Measurements from ENCODE around the gene CFAP299.
"Not testable (repeated sequence)": the region's sequence is repeated elsewhere in the genome, so short reads cannot be mapped to it uniquely, and the experiment has no call there.

Gene CFAP299

DNA sequence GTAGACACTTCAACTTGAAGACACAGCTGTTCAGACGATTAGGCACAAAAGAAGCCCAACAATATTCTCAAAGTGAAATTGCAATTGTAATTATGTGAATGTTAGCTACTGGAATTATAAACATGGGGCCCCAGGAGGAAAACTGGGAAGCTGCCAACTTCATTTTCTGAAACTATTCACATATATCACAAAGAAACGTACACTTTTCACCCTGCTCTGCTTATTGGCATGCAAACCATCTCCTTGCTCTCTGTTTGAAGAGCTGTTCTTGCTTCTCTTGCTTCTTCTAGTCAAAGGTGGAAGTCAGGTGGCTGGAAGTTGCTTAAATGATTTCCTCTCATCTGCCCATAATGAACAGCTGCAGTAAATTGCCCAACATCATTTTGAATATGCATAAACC, 320.1 kb downstream of the CFAP299 start:
- Histone ChIP-seq H3K4me3 (ENCODE audit: low read length, poor library complexity, severe bottlenecking) (no peak overlapping the region), H3K4me2 (ENCODE audit: low read depth, low read length, poor library complexity, severe bottlenecking) (no peak overlapping the region), H3K9ac (ENCODE audit: low read depth, low read length, poor library complexity, severe bottlenecking) (no peak overlapping the region), H3K9me3 (ENCODE audit: insufficient read depth, low read depth, low read length) (no peaks in the 10 kb centered on the region), H3K27me3 (ENCODE audit: insufficient read depth, low read length, poor library complexity, severe bottlenecking) (no peaks in the 10 kb centered on the region), H4K20me1 (ENCODE audit: insufficient read depth, low read length, poor library complexity, severe bottlenecking) (no peaks in the 10 kb centered on the region), H3K36me3 (ENCODE audit: insufficient read depth, low read length) (no peaks in the 10 kb centered on the region), H2AFZ (ENCODE audit: low read length) (no peak overlapping the region), H3K9me2 (replicated peaks; ENCODE audit: low read depth, low read length) (no peaks in the 10 kb centered on the region), H3K4me1 (ENCODE audit: insufficient read depth, low read length, poor library complexity, severe bottlenecking) (peaks cover 15% of the 10 kb centered on the region), H3K79me2 (ENCODE audit: insufficient read depth, low read length) (no peaks in the 10 kb centered on the region), H3F3A (ENCODE audit: low read depth) (no peaks in the 10 kb centered on the region)
- no peak for TF ChIP-seq EZH2phosphoT487 (IDR thresholded peaks at IDR 0.05; ENCODE audit: borderline replicate concordance)
- TF ChIP-seq, protein P1, sequence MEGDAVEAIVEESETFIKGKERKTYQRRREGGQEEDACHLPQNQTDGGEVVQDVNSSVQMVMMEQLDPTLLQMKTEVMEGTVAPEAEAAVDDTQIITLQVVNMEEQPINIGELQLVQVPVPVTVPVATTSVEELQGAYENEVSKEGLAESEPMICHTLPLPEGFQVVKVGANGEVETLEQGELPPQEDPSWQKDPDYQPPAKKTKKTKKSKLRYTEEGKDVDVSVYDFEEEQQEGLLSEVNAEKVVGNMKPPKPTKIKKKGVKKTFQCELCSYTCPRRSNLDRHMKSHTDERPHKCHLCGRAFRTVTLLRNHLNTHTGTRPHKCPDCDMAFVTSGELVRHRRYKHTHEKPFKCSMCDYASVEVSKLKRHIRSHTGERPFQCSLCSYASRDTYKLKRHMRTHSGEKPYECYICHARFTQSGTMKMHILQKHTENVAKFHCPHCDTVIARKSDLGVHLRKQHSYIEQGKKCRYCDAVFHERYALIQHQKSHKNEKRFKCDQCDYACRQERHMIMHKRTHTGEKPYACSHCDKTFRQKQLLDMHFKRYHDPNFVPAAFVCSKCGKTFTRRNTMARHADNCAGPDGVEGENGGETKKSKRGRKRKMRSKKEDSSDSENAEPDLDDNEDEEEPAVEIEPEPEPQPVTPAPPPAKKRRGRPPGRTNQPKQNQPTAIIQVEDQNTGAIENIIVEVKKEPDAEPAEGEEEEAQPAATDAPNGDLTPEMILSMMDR (conservative IDR thresholded peaks at IDR 0.05; ENCODE audit: low read length) = no peak

DNA sequence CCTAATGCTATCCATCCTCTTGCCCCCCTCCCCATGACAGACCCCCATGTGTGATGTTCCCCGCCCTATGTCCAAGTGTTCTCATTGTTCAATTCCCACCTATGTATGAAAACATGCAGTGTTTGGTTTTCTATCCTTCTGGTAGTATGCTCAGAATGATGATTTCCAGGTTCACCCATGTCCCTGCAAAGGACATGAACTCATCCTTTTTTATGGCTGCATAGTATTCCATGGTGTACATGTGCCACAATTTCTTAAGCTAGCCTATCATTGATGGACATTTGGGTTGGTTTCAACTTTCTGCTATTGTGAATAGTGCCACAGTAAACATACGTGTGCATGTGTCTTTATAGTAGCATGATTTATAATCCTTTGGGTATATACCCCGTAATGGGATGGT, 334.6 kb downstream of the CFAP299 start:
- not testable (repeated sequence) for H3K79me2 ChIP-seq (ENCODE audit: insufficient read depth, low read length); H3K9me2 ChIP-seq (replicated peaks; ENCODE audit: low read depth, low read length); H3K36me3 ChIP-seq (ENCODE audit: insufficient read depth, low read length); H3K4me3 ChIP-seq (ENCODE audit: low read length, poor library complexity, severe bottlenecking); H2AFZ ChIP-seq (ENCODE audit: low read length); H4K20me1 ChIP-seq (ENCODE audit: insufficient read depth, low read length, poor library complexity, severe bottlenecking); H3F3A ChIP-seq (ENCODE audit: low read depth); H3K9ac ChIP-seq (ENCODE audit: low read depth, low read length, poor library complexity, severe bottlenecking); H3K9me3 ChIP-seq (ENCODE audit: insufficient read depth, low read depth, low read length); H3K27me3 ChIP-seq (ENCODE audit: insufficient read depth, low read length, poor library complexity, severe bottlenecking); H3K4me2 ChIP-seq (ENCODE audit: low read depth, low read length, poor library complexity, severe bottlenecking); H3K4me1 ChIP-seq (ENCODE audit: insufficient read depth, low read length, poor library complexity, severe bottlenecking)

DNA sequence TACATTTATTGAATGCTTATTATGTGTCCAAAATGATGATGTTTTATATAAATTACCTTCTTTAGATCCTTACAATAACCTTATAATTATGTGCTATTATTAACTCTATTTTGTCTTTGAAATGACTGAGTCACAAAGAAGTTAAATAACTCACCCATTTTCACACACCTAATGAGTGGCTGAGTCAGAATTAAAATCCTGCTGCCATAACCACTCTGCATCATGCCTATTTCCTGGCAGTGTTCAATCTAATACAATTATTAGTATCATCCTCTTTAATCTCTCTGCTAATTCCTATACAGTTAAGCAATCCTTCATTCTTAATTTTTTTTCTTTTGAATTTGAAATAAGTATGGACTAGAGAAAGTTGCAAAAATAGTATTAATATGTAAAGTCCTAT, 342.9 kb downstream of the CFAP299 start:
- peaks cover 15% of the 10 kb centered on the region for H3K4me1 ChIP-seq (ENCODE audit: insufficient read depth, low read length, poor library complexity, severe bottlenecking)
- H3K4me3 ChIP-seq (ENCODE audit: low read length, poor library complexity, severe bottlenecking) = peak overlapping the region; percentile 36
- peak overlapping the region; percentile 49 for H3K4me2 ChIP-seq (ENCODE audit: low read depth, low read length, poor library complexity, severe bottlenecking)
- H3K36me3 ChIP-seq (ENCODE audit: insufficient read depth, low read length) = no peaks in the 10 kb centered on the region
- no peaks in the 10 kb centered on the region for H3F3A ChIP-seq (ENCODE audit: low read depth)
- TF ChIP-seq EZH2phosphoT487 (IDR thresholded peaks at IDR 0.05; ENCODE audit: borderline replicate concordance) = no peak
- TF ChIP-seq, protein P1 (conservative IDR thresholded peaks at IDR 0.05; ENCODE audit: low read length) = no peak
- no peaks in the 10 kb centered on the region for H3K9me3 ChIP-seq (ENCODE audit: insufficient read depth, low read depth, low read length)
- peak overlapping the region; percentile 76 for H2AFZ ChIP-seq (ENCODE audit: low read length)
- no peak overlapping the region for H3K9ac ChIP-seq (ENCODE audit: low read depth, low read length, poor library complexity, severe bottlenecking)
- H3K79me2 ChIP-seq (ENCODE audit: insufficient read depth, low read length) = no peaks in the 10 kb centered on the region
- H3K9me2 ChIP-seq (replicated peaks; ENCODE audit: low read depth, low read length) = no peaks in the 10 kb centered on the region
- no peaks in the 10 kb centered on the region for H3K27me3 ChIP-seq (ENCODE audit: insufficient read depth, low read length, poor library complexity, severe bottlenecking)
- no peaks in the 10 kb centered on the region for H4K20me1 ChIP-seq (ENCODE audit: insufficient read depth, low read length, poor library complexity, severe bottlenecking)

DNA sequence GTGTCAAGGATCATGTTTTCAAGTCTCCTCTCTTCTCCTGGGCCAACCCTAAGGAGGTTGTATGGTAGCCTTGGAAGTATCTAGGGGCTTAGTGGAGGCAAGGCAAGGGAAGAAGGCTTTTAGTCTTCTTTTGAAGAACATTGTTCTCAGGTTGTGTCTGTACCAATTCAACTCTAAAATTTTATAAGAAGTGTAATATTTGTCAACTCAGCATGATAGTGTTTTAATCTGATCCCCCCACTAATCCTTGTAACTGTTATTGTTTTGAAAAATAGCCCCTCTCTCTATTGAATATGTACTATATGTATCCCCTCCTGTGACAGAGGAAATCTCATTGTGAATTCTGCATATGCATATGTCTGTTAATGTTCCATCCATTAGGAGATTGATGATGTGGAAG, 345.4 kb downstream of the CFAP299 start:
- Histone ChIP-seq H3K4me3 (ENCODE audit: low read length, poor library complexity, severe bottlenecking) (no peak overlapping the region), H3K9ac (ENCODE audit: low read depth, low read length, poor library complexity, severe bottlenecking) (no peak overlapping the region), H3K9me3 (ENCODE audit: insufficient read depth, low read depth, low read length) (no peaks in the 10 kb centered on the region), H3K9me2 (replicated peaks; ENCODE audit: low read depth, low read length) (no peaks in the 10 kb centered on the region), H2AFZ (ENCODE audit: low read length) (no peak overlapping the region), H4K20me1 (ENCODE audit: insufficient read depth, low read length, poor library complexity, severe bottlenecking) (no peaks in the 10 kb centered on the region), H3F3A (ENCODE audit: low read depth) (no peaks in the 10 kb centered on the region), H3K36me3 (ENCODE audit: insufficient read depth, low read length) (no peaks in the 10 kb centered on the region), H3K27me3 (ENCODE audit: insufficient read depth, low read length, poor library complexity, severe bottlenecking) (no peaks in the 10 kb centered on the region), H3K79me2 (ENCODE audit: insufficient read depth, low read length) (no peaks in the 10 kb centered on the region), H3K4me2 (ENCODE audit: low read depth, low read length, poor library complexity, severe bottlenecking) (no peak overlapping the region), H3K4me1 (ENCODE audit: insufficient read depth, low read length, poor library complexity, severe bottlenecking) (peaks cover 15% of the 10 kb centered on the region)
- no peak for TF ChIP-seq EZH2phosphoT487 (IDR thresholded peaks at IDR 0.05; ENCODE audit: borderline replicate concordance)
- TF ChIP-seq, protein P1 (conservative IDR thresholded peaks at IDR 0.05; ENCODE audit: low read length) = no peak

Data from Loucy (cell line).